ENCODE data around the gene PLEKHM2.

PLEKHM2 gene

GRCh38 chr1:15749399-15750291 is 65.5 kb downstream of the PLEKHM2 start:
- no peak for TF ChIP-seq ZFX (IDR thresholded peaks at IDR 0.05; ENCODE audit: borderline replicate concordance)
- TF ChIP-seq, protein P1, sequence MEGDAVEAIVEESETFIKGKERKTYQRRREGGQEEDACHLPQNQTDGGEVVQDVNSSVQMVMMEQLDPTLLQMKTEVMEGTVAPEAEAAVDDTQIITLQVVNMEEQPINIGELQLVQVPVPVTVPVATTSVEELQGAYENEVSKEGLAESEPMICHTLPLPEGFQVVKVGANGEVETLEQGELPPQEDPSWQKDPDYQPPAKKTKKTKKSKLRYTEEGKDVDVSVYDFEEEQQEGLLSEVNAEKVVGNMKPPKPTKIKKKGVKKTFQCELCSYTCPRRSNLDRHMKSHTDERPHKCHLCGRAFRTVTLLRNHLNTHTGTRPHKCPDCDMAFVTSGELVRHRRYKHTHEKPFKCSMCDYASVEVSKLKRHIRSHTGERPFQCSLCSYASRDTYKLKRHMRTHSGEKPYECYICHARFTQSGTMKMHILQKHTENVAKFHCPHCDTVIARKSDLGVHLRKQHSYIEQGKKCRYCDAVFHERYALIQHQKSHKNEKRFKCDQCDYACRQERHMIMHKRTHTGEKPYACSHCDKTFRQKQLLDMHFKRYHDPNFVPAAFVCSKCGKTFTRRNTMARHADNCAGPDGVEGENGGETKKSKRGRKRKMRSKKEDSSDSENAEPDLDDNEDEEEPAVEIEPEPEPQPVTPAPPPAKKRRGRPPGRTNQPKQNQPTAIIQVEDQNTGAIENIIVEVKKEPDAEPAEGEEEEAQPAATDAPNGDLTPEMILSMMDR (IDR thresholded peaks at IDR 0.05): no peak
- H3K27ac ChIP-seq: no peak overlapping the region

GRCh38 chr1:15750924-15751323 is 66.8 kb downstream of the PLEKHM2 start:
- H3K27ac ChIP-seq: no peak overlapping the region
- TF ChIP-seq, protein P1 (IDR thresholded peaks at IDR 0.05): no peak
- TF ChIP-seq ZFX (IDR thresholded peaks at IDR 0.05; ENCODE audit: borderline replicate concordance): no peak

DNA sequence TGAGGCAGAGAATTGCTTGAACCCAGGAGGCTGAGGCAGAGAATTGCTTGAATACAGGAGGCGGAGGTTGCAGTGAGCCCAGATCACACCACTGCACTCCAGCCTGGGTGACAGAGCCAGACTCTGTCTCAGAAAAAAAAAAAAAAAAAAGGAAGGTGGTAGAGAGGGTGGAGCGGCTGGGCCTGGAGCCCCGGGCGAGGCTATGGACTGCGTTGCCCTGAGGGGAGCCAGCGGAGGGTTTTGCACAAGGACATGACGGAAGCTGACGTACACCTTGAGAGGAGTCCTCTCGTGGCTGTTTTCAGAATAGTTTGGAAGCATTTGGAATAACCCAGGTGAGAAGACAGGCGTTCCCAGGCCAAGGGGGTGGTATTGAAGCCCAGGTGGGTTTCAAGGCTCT is 67.6 kb downstream of the PLEKHM2 start:
- H3K27ac ChIP-seq: no peak overlapping the region
- TF ChIP-seq, protein P1 (IDR thresholded peaks at IDR 0.05): no peak
- no peak for TF ChIP-seq ZFX (IDR thresholded peaks at IDR 0.05; ENCODE audit: borderline replicate concordance)

- H3K27ac ChIP-seq: no peak overlapping the region
- TF ChIP-seq, protein P1 (IDR thresholded peaks at IDR 0.05): no peak
- no peak for TF ChIP-seq ZFX (IDR thresholded peaks at IDR 0.05; ENCODE audit: borderline replicate concordance)
Observed at GRCh38 chr1:15753776-15754175, 69.7 kb downstream of the PLEKHM2 start.

DNA sequence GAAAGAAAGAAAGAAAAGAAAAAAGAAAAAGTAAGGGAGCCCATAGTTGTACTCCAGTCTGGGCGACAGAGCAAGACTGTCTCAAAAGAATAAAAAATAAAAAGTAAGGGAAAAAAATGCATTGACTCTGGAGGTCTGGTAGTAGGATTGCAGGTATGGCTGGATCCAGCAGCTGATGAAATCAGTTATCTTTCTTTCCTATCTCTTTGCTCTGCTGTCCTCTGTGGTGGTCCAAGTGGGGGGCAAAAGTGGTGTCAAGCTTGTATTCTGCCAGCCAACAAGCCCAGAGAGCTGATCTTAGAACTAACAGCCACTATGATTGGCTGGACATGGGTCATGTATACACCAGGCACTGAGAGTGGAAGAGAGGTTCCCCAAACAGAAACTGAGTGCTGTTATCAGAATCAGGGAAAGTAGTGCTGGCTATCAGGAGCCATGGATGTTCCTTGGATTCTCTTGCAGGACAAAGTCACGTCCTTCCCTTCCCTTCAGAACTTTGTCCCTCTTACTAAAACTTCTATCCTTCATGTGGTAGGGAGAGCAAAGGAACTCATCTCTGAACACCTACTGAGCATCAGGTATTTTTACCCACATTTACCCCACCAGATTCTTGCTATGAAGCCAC is 71.0 kb downstream of the PLEKHM2 start:
- no peak overlapping the region for H3K27ac ChIP-seq
- no peak for TF ChIP-seq ZFX (IDR thresholded peaks at IDR 0.05; ENCODE audit: borderline replicate concordance)
- TF ChIP-seq, protein P1 (IDR thresholded peaks at IDR 0.05): no peak

DNA sequence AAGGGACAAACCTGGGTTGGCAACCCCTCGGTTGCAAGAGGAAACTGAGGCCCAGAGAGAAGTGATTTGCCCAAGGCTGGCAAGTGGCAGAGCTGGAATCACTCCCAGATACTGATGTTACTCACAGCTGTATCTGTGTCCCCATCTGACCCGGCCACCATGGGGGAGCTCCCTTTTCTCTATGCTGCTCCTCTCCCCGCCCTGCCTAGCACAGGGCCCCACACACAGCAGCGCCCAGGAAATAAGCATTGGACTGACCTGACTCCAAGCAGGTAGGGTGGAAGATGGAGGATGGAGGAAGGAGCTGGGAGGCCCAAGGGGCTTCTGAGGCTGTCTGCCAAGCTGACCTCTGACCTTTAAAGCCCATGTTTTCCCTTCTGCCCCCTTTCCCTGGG is 71.5 kb downstream of the PLEKHM2 start:
- H3K27ac ChIP-seq: peak overlapping the region; percentile 74
- TF ChIP-seq ZFX (IDR thresholded peaks at IDR 0.05; ENCODE audit: borderline replicate concordance): no peak
- TF ChIP-seq, protein P1 (IDR thresholded peaks at IDR 0.05): no peak
